C4-2B (cell line): ENCODE measurements around the gene PLXNA2.

Experiments
- CTCF ChIP-seq: fragments of 450-650 bp; conservative IDR thresholded peaks from 2 replicates; pipeline ENCODE4 v1.5.1; 2017; ENCODE audit warnings: mild to moderate bottlenecking
- ZFX ChIP-seq: fragments of 450-650 bp; IDR thresholded peaks from 2 replicates; pipeline ENCODE4 v1.6.1; 2017

DNA sequence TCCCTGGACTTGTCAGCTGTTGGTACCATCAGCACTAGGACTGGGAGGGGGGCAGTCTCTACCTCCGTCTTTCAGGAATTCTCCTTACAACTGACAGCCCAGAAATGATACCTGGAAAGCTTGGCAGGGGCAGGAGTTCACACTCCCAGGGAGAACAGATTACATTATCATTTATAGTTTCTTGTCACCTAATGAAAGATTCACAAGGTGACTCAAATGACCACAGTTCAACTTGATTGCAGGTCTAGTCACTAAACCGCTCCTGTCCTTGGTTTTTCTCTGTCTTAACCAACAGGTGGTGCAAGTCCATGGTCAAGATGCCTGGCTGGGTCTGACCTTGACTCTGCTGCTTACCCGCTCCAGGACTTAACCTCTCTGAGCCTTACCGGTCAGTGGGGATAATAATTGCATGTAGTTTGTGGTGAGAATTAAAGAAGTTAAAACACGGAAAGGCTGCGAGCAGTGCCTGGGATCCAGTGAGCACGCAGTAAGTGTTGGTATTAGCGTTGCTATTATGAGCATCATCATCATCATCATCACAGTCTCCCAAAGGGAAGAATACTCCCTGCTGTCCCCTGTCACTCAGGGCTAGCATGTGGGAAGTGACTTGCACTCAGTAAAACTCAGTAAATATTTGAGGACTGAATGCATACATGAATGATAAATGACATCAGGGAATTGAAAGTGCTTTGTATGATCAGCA lies 207.9 kb downstream of the PLXNA2 start:
- TF ChIP-seq CTCF (peak; percentile 75), ZFX (no peak)
